SH-SY5Y (cell line): Measurements from ENCODE around the gene SEPTIN11.

Experiments used
- GATA2 ChIP-seq: IDR thresholded peaks from 2 replicates; pipeline ENCODE4 v1.6.1; 2011; ENCODE audit warnings: mild to moderate bottlenecking, low read depth, low read length
- GATA3 ChIP-seq: IDR thresholded peaks from 2 replicates; pipeline ENCODE4 v1.6.1; 2011; ENCODE audit warnings: low read depth, mild to moderate bottlenecking, low read length, moderate library complexity

- TF ChIP-seq GATA2 (peak; percentile 21; the same call in 1 of the 2 replicates), GATA3 (no peak)
Observed at GRCh38 chr4:76902233-76902890, 47.2 kb upstream of the SEPTIN11 start.
